ENCODE results near the gene AQR.
"Not testable (repeated sequence)": the region's sequence is repeated elsewhere in the genome, so short reads cannot be mapped to it uniquely, and the experiment has no call there.

Gene AQR

GRCh38 chr15:34952481-34952880, 17.1 kb downstream of the AQR start:
- no peak for DNase-seq

GRCh38 chr15:34951993-34952392, 17.5 kb downstream of the AQR start:
- DNase-seq: no peak

- DNase-seq: no peak
These were observed 24.6 kb downstream of the AQR start for GRCh38 chr15:34944936-34945335.

GRCh38 chr15:34943711-34944110, 25.8 kb downstream of the AQR start:
- no peak for DNase-seq

GRCh38 chr15:34943264-34943663, 26.3 kb downstream of the AQR start:
- not testable (repeated sequence) for DNase-seq

GRCh38 chr15:34942363-34942762, 27.2 kb downstream of the AQR start:
- no peak for DNase-seq

- no peak for DNase-seq
These were observed 27.7 kb downstream of the AQR start for GRCh38 chr15:34941831-34942230.

- DNase-seq: no peak
These were observed 28.3 kb downstream of the AQR start for GRCh38 chr15:34941185-34941698.

GRCh38 chr15:34933432-34933975, 36.0 kb downstream of the AQR start:
- no peak for DNase-seq

- DNase-seq: not testable (repeated sequence)
These were observed 41.2 kb downstream of the AQR start for GRCh38 chr15:34928349-34928748.

GRCh38 chr15:34927726-34928125, 41.8 kb downstream of the AQR start:
- DNase-seq: no peak

- DNase-seq: no peak
These were observed 55.2 kb downstream of the AQR start for GRCh38 chr15:34914317-34914716.

GRCh38 chr15:34905047-34905446, 64.5 kb downstream of the AQR start:
- DNase-seq: no peak

- DNase-seq: no peak
These were observed 65.0 kb downstream of the AQR start for GRCh38 chr15:34904527-34904926.

- no peak for DNase-seq
These were observed 68.8 kb downstream of the AQR start for GRCh38 chr15:34900748-34901147.

- DNase-seq: no peak
These were observed 73.4 kb downstream of the AQR start for GRCh38 chr15:34896183-34896582.

GRCh38 chr15:34893967-34894366, 75.6 kb downstream of the AQR start:
- DNase-seq: no peak

GRCh38 chr15:34892963-34893591, 76.5 kb downstream of the AQR start:
- DNase-seq: no peak

GRCh38 chr15:34890424-34890823, 79.1 kb downstream of the AQR start:
- DNase-seq: no peak

- no peak for DNase-seq
These were observed 80.1 kb downstream of the AQR start for GRCh38 chr15:34889476-34889875.

GRCh38 chr15:34886134-34886533, 83.4 kb downstream of the AQR start:
- DNase-seq: no peak

GRCh38 chr15:34883633-34884032, 85.9 kb downstream of the AQR start:
- no peak for DNase-seq

- DNase-seq: no peak
These were observed 86.5 kb downstream of the AQR start for GRCh38 chr15:34883042-34883441.

GRCh38 chr15:34879107-34879506, 90.4 kb downstream of the AQR start:
- DNase-seq: no peak

GRCh38 chr15:34876640-34877039, 92.9 kb downstream of the AQR start:
- DNase-seq: no peak
